Muscle of leg (tissue), 11 donors: ENCODE measurements around the gene EEF2KMT. TPM values are rescaled to one million over a fixed set of nuclear protein-coding genes. Genes with fewer than 3 reads are reported as not detected.
"Not testable (repeated sequence)": the region's sequence is repeated elsewhere in the genome, so short reads cannot be mapped to it uniquely, and the experiment has no call there.

Experiments used
- DNase-seq: peaks from one replicate; pipeline ENCODE4 v3.0.0; 2013
- H3K27ac ChIP-seq: one replicate; pipeline ENCODE4 v1.5.1; 2013; ENCODE audit warnings: mild to moderate bottlenecking, low read length, control low read depth
- H3K27me3 ChIP-seq: one replicate; pipeline ENCODE4 v1.6.1; 2013; ENCODE audit warnings: low read length; ENCODE audit not compliant: control insufficient read depth, insufficient read depth
- H3K36me3 ChIP-seq: one replicate; pipeline ENCODE4 v1.6.1; 2013; ENCODE audit warnings: low read length; ENCODE audit not compliant: control insufficient read depth, insufficient read depth
- H3K4me1 ChIP-seq: one replicate; pipeline ENCODE4 v1.6.1; 2013; ENCODE audit warnings: low read length; ENCODE audit not compliant: control insufficient read depth, insufficient read depth
- H3K4me3 ChIP-seq: one replicate; pipeline ENCODE4 v1.5.1; 2013; ENCODE audit warnings: low read length, control low read depth
- H3K9me3 ChIP-seq: replicated peaks from 2 replicates; pipeline ENCODE4 v1.6.1; 2013; ENCODE audit warnings: low read depth, low read length; ENCODE audit not compliant: control insufficient read depth
- WGBS: methylation state at CpG from one replicate; pipeline ENCODE4 v1.1.5; 2013; ENCODE audit warnings: missing lambda C conversion rate; ENCODE audit not compliant: insufficient coverage; 5-methylcytosine and 5-hydroxymethylcytosine counted together
- polyA plus RNA-seq, 8 donors: library from polyadenylated mRNA; unstranded; fragments of 120-200 nt; gene quantifications; one replicate each; pipeline versions ENCODE4 v1.2.1 to v1.2.3, GENCODE V29; 2013; ENCODE audit warnings: inconsistent platforms in 1 of 8, low replicate concordance in 1 of 8; ENCODE audit not compliant: insufficient read length in 8 of 8, insufficient read depth in 1 of 8
- total RNA-seq: library from RNA; stranded (reverse); fragments of 120-200 nt; gene quantifications from one replicate; pipeline ENCODE4 v1.2.4, GENCODE V29; 2013

EEF2KMT gene
- total and polyA plus RNA-seq, 9 donors = 7.0 to 13.0 (median 11.0) TPM

DNA sequence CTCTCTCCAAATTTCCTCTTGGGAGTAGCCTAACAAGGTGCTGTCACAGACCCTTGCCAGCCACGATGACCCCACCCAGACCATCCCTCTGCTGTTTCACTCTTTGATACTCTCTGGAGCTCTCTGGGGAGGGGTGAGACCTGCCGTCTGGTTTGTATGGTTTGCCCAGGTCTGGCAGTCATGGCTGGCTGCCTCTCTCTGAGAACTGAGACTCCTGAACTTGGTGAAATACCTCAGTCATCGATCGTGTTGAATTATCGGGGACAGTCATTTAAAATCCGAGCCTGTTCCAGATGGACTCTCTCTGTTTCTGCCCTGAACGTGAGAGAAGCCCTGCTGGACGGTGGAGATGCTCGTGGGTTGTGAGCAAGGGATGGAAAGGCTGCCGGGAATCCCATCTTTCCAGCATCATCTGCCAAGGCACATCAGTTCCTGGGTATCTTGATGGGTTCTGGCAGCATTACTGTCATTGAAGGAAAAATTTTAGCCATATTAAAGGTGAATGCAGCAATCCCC lies 19.2 kb upstream of the EEF2KMT start:
- H3K27ac ChIP-seq, H3K4me3 ChIP-seq, H3K4me1 ChIP-seq, H3K36me3 ChIP-seq, H3K9me3 ChIP-seq, H3K27me3 ChIP-seq, DNase-seq: not testable (repeated sequence)
- WGBS = 45% methylated on average over 6 of the region's 10 CpGs

GRCh38 chr16:5110933-5111332 lies 13.3 kb upstream of the EEF2KMT start:
- not testable (repeated sequence) for H3K4me3 ChIP-seq, H3K4me1 ChIP-seq, H3K9me3 ChIP-seq, H3K27me3 ChIP-seq, H3K36me3 ChIP-seq, H3K27ac ChIP-seq, DNase-seq
- WGBS = 92% methylated on average over 7 of the region's 10 CpGs

GRCh38 chr16:5108505-5109158 lies 11.0 kb upstream of the EEF2KMT start:
- Histone ChIP-seq H3K27me3 (no peaks in the 10 kb centered on the region), H3K27ac (no peak overlapping the region), H3K36me3 (no peaks in the 10 kb centered on the region), H3K9me3 (no peaks in the 10 kb centered on the region), H3K4me1 (no peaks in the 10 kb centered on the region), H3K4me3 (no peak overlapping the region)
- WGBS = 86% methylated on average over 15 of the region's 27 CpGs
- no peak for DNase-seq

DNA sequence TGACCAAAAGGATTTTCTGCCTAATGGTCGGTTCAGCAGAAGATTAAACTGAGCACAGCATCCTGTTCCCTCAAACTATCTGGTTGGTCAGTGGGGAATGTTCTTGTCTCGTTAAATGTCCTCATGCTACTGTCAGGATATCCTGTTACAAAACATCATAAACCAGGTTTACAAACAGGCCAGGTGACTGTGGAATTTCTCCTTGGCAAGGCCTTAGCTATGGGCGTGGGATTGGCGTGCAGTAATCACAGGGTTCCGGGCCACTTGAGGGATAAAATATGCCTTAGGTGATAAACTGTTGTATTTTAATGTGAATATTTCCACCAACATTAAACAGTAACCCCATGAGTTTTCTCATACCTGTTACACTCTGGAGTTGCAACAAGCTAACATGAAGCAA lies 7.4 kb upstream of the EEF2KMT start:
- not testable (repeated sequence) for DNase-seq, H3K27me3 ChIP-seq, H3K9me3 ChIP-seq, H3K36me3 ChIP-seq, H3K4me3 ChIP-seq, H3K27ac ChIP-seq, H3K4me1 ChIP-seq
- WGBS = no CpG with 5 or more reads among the region's 5 CpGs

DNA sequence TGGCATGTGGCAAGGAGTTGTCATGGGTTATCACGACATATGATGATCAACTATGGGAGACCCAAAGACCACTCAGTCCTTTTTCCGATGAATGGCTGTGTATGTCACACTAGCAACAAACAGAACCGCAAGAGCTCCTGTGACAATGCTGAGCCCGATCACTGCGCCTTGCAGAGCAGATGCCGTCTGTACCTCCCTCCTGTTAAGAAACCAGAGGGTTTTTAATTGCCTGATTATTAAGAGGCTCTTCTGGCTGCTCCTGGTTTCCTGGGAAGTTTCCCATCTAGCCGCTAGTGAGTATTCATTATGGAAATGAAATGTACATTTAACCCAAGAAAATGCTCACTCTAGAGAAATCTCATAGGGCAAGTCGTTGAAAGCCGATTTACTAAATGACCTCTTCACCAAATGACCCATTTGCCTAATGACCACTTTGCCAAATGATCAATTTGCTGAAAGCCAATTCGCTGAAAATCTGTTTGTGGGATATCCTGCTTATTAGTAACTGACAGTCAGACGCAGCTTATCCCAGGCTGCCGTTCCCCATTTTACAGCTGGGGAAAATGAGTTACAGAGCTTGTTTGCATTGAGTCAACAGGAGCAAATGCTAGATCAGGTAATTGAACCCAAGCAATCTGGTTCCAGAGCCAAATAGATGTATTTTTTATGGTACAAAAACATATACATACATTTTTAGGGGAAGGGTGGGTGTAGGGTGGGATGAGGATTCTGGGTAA lies 5.9 kb upstream of the EEF2KMT start:
- not testable (repeated sequence) for DNase-seq, H3K4me1 ChIP-seq, H3K27me3 ChIP-seq, H3K36me3 ChIP-seq, H3K4me3 ChIP-seq, H3K9me3 ChIP-seq, H3K27ac ChIP-seq
- WGBS = 74% methylated on average over 7 of the region's 12 CpGs

DNA sequence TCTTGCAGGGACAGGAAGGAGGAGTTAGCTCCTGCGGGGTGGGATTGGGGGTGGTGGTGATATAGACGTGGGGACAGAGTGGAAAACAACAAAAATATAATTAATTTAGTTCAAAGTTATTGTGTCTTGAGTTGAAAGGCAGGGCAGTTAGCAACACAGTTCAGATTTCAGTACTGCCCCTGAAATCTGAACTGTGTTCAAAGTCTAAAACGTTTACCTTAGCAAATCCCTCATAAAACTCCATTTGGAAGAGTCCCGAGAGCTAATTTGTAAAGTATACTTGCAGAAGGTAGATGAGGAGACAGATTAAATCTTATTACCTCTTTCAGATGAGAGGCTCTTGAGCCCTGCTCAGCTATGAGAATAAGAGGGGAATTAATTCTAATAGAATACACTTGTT lies 1.6 kb upstream of the EEF2KMT start:
- H3K27me3 ChIP-seq, H3K4me1 ChIP-seq, H3K9me3 ChIP-seq, H3K27ac ChIP-seq, H3K4me3 ChIP-seq, DNase-seq, H3K36me3 ChIP-seq: not testable (repeated sequence)
- no CpG with 5 or more reads among the region's 4 CpGs for WGBS

DNA sequence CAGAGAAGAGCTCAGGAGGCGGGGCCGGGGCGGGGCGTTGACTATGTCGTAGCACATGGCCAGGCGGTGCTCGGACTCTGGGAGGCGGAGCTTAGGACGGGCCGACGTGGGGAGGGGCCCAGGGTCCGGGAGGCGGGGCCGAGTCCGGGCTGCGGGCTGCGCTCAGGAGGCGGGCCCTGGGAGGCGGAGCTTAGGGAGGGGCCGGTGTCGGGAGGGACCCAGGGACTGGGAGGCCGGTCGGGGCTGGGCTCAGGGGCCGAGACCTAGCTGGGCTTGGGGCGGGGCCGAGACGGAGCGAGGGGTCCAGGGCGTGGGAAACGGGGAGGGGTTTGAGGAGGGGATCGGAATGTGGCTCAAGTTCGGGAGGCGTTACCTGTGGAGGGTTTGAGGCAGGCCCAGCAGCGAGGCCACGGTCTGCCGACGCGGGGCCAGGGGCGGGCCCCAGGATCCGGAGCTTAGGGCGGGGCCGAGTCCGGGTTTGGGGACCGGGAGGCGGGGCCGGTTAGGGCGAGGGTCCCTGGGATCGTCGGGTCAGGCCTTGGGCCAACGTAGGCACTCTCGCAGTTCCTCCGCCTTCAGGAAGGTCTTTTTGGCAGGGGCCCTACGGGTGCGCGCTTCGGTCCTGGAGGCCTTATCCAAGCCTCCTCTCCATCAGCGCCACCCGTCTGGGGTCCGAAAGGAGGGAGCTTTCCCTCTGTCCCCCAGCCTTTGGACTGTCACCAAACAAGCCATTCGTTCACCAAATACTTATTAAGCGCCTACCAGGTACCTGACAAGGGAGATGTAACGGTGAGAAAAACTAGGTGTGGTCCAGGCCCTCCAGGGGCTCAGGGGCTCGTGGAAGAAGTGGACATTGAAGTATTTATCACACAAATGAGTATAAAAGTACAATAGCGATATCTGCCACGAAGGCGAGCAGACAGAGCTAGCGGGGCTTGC lies 895 bp upstream of the EEF2KMT start:
- Histone ChIP-seq H3K27ac (peak overlapping the region; percentile 82), H3K4me3 (peak overlapping the region; percentile 48)
- not testable (repeated sequence) for H3K36me3 ChIP-seq, H3K9me3 ChIP-seq, H3K27me3 ChIP-seq, H3K4me1 ChIP-seq
- WGBS = 0% methylated on average over 27 of the region's 67 CpGs
- DNase-seq = peak; percentile 90

DNA sequence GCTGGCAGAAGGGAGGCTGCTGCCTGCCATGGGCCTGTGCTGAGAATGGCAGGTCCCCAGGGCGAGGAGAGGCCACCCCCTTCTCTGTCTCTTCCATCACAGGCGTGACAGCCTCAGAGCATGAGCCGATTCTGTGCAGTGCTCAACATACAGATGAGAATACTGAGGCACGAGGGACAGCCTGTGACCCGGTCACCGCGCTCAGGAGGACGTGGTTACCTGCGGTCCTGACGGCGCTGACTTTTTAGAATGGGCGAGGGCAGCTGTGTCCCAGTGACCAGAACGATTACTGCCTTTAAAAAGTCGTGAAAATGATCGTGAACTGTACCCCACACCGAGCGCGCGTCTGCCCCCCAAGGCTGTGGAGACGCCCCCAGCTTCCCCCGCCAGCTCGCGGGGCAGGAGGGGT lies 530 bp downstream of the EEF2KMT start:
- Histone ChIP-seq H3K27ac (peak overlapping the region; percentile 82), H3K4me3 (peak overlapping the region; percentile 50)
- not testable (repeated sequence) for H3K4me1 ChIP-seq, H3K9me3 ChIP-seq, H3K36me3 ChIP-seq, H3K27me3 ChIP-seq
- peak; percentile 59 for DNase-seq
- WGBS = 0% methylated on average over 21 of the region's 23 CpGs

DNA sequence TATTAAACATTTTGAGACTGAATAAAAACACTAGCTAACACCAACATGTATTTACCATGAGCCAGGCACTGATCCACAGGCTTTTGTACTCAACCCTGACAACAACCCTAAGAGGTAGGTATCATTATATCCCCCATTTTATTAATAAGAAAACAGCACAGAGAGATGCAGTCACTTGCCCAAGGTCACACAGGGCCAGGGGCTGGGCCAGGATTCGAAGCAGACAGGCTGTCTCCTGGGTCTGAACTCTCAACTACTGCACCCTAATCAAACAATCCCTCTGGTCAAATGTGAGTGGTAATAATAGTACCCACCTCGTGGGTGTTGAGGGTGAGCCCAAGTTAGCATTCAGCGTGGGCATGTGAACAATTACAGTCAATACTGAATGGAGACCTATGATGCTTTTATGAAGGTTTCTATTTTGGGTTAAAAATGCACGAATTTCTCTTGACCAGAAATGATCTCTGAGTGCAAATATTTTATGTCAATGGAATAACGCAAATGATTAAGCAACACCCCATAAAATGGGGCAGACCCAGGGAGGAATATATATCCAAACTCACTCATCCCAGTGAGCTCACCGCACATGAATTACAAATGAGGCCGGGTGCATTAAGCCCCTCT lies 1.0 kb downstream of the EEF2KMT start:
- WGBS = no CpG with 5 or more reads among the region's 7 CpGs

More for the DNA sequence above, 1.0 kb downstream of the EEF2KMT start:
- not testable (repeated sequence) for H3K27ac ChIP-seq, H3K9me3 ChIP-seq, H3K36me3 ChIP-seq, H3K4me1 ChIP-seq, H3K27me3 ChIP-seq, DNase-seq
- H3K4me3 ChIP-seq = peak overlapping the region; percentile 50
